NCI-H2171 treated with DMSO at 0.1 percent for 48 hours (cell line): ENCODE measurements around the gene PIWIL4.

Source experiments
- DNase-seq: peaks from one replicate; lab custom pipeline; 2025; lab: John Stamatoyannopoulos, UW

PIWIL4 gene

DNA sequence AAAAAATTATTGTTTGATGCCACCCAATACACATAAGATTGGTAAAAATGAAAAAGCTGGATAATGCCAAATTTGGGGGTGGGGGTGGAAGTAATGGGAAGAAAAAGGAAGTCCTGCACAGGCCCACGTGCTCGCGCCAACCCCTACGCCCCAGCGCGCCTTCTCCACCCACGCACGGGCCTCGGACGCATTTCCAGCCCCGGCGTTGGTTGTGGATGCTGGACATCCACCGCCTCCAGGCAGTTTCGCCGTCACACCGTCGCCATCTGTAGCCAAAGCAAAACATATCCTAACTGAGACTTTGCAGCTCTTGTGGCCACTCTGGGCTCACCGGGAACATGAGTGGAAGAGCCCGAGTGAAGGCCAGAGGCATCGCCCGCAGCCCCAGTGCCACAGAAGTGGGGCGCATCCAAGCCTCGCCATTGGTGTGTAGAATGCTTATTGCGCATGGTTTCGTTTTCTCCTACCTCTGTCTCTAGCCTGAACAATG lies at the start of gene PIWIL4:
TSS of gene PIWIL4 (plus strand) at position 188 of the 490 bp plus-strand sequence. CDS start at position 339, 151 bp downstream.
- DNase-seq: no peak

DNA sequence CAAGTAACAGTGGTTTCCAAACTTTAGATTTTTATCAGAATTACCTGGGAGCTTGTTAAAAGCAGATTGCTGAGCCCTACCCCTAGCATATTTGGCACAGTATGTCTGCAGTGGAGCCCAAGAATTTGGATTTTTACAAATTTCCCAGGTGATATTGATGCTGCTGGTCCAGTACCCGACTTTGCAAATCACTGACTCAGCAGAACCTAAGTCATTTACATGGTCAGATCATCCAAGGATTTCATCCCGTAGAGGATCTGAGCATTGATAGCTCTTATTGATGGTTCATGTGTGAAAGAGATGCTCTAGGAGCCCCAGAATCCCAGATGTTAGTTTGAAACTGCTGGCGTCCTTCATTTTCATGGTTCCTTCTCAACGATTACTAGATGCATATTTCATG lies 48.9 kb upstream of the PIWIL4 start:
- DNase-seq: no peak

DNA sequence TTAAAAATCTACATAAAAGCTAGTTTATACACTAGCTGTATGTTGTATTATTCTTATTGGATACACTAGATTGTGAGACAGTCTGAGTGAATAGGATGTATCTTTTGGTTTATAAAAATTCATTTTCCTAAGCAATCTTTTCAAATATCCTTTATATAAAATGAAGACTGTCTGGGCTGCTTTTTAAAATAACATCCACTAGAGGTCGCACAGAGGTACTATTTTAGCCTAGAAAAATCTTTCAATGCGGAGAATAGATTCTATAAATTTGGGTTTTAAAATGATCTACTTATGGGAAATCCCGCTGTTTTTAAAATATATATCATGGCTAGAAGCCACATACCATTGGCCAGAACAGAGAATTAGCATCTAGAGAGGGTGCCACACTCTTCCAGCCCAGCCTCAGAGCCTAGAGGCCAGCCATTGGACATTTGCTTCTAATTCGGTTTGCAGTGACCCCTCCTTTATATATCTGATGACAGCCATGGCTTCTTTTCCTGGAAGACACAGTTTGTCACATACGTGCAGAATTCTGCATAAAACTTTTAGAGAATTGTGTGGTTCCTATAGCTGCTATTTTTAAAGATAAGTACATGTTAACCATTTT lies 47.6 kb upstream of the PIWIL4 start:
- peak; percentile 49 for DNase-seq

DNA sequence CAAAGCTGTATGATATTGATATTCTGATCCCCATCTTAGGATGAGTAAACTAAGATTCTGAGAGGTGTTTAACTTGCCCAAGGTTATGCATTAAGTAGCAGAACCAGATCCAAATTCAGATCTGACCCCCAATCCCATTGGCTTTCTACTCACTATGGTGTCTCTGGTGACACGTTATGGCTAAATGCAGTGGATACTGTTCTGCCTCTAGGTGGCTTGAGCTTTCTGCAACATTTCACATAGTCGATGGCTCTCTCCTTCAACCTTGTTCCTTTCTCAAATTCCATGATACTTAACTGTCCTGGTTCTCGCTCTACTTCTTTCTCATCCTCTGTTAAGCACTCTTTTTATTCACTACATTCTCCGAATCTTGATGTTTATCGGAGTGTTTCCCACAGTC lies 45.5 kb upstream of the PIWIL4 start:
- DNase-seq: no peak

DNA sequence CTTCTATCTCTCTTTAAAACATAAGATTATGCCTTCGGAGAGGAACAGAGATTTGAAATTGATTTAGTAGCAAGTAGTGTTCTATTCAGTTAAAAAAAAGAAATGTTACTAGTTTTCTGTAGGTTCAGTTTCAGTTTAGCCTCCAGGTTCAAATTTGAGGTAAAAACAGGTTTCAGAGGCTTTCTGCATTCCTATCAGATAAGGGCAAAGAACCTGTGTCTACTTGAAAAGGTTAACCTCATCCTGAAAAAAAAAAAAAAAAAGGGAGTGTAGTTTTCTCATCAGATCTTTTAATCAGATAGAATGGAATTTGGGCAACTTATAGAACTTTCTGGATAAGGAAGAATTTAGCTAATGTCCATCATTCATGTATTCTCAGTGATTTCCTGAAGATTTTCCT lies 42.8 kb upstream of the PIWIL4 start:
- DNase-seq: no peak

DNA sequence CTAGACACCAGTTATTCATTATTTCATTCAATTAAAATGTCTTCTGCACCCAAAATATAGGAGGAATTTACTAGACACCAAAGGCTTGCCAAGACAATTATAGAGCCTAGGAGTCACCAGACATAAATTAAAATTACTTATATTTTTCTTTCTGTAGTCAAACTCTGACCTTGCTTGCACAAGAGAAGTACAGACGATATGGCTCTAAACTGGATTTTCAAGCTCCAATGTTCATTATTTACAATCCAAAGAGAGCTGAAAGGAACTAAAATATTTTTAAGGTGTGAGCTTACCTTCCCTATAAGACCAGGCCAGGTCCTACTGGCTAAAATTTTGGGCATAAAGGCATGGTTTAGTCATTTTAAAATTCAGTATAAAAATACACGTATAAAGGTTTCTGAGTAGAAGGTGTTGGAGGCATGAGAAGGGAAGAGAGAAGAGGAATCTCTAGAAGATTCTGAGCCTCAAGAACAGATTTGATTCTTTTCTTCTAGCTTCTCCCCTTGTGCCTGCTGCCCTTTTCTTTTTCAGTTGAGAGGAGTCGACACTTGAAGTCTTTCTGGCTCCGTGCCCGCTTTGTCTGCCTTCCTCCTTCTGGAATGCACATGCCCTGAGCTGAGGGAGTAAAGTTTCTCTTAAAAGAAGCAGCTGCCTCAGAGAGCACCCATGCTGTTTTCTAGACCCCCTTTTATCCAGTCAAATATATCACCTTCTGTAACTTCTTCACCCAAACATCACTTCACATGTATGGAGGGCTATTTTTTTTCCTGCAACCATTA lies 41.4 kb upstream of the PIWIL4 start:
- DNase-seq: peak; percentile 77

DNA sequence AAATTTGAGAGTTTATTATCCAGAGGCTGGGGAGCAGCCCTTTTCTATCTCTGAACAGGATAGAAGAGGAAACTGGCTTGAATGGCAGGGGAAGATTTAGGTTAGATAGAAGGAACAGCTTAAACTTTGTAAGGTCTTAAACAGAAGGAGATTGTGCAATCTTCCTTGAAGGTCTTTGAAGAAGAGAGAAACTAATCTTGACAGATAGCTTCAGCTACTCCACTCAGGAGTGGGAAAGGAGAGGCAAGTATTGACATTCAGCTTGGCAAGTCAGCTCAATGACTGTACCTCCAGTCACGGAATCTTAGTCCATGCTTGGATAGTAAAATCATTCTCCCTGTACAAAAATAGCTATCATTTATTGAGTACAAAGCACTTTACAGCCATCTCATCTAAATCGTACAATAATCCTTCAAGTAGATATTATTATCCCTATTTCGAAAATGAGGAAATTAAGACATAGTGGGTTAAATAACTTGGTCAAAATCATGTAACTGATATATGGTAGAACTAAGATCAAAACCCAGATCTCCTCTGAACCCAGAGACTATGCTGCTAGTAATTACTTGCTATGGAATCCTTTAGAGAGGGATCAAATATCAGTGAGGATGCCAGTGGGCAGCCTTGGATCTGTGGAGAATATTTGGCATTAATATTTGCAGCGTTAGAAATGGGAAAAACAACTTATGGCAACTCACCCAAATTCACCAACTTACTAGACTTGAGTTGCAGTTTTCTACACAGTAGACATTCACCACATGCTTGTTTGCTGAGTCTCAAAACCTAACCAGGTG lies 40.3 kb upstream of the PIWIL4 start:
- DNase-seq: no peak

DNA sequence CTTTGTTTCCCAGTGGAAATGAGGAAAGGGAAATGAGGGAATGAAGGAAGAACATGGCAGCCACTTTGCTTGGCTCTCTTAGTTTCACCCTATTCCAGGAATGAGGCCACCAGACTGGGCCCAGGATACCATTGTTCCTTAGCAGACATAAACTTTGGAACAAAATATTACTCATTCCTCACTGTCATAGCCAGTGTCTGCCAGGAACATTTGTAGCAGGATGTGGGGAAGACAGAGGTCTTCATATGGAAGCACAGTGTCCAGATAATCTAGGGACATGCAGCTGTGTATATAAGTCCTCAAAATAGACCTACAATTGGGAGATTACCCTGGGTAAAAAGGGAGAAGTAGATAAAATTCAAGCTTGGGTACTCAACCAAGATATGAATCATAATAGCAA lies 38.6 kb upstream of the PIWIL4 start:
- no peak for DNase-seq

DNA sequence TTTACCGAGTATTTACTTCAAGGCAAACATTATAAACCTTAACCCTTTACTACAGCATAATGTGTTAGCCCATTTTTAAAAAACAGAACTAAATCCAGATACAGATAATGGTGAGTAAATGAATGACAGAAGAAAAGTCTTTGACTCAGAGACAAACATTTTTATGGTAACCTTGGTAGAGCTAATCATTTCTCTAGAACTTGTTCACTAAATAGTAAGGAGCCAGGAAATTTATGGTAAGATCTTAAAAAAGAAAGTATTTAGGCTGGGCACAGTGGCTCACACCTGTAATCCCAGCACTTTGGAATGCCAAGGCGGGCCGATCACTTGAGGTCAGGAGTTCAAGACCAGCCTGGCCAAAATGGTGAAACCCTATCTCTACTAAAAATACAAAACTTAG lies 35.0 kb upstream of the PIWIL4 start:
- DNase-seq: no peak

DNA sequence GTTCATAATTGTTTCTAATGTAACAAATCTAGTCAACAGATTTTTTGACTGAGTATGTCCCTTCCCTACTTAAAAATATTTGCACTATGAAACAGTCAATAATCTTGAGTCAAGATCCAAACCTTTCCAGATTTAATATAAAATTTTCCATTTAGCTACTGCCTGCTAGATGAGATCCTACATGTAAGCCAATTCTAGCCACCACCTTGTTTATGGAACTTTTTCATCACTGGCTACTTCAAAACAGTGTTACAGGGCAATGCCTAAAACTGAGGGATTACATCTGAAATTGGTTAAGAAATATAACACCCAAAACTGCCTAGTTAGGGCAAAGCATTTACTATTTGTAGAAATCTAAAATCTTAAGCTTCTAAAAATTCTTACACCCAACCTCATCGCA lies 34.0 kb upstream of the PIWIL4 start:
- DNase-seq: no peak

DNA sequence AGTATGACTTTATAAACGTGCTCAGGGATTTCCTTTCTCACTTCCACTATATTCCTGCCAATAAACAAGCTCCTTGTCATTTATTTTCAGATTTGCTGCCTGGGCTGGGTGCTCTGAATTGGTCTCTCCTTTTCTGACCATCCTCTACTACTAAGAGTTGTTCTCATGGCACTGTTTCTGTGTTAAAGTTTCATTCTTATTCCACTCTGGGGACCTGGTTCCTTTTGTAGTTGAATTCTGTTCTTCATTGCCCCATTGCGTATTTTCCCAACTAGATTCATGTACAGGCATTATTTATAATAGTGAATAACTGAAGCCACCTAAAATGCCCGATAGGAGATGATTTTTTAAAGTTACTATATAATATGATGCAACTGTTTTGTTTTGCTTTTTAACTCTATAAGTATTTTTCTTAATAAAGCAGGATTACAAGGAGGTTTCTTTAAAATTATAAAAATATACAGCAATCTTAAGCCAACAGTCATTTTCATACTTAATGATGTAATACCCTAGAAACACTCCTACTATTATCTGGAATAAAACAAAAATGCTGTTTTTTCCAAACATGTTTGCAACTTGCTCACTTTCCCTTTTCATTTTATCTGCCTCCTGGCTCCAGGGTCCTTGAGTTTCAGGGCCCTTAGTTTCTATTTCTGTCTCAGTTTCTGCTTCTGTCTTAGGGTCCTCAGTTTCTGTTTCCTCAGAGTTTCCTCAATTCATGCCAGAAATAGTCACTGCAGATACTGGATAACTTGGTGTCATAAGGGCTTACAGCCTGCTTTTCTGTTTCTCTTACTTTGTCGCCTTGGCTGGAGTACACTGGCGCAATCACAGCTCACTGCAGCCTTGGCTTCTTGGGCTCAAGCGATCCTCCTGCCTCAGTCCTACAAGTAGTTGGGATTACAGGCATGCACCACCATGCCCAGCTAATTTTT lies 33.2 kb upstream of the PIWIL4 start:
- DNase-seq: no peak

DNA sequence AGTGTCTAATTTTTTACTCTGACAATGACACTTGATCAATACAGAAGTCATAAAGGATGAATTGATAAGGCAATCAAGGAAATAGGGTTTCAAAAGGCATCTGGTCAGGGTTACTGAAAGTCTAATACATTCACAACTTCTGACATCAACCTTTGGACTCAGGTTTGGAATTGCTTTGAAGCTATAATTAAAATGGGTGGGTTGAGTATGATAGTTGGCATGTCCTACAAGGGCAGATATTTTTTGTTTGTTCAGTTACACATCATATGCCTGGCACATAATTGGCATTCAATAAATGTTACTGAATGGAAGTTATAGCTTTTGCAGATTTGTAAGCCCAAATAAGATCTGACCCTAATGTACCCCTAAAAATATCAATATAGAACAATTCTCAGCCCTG lies 30.8 kb upstream of the PIWIL4 start:
- DNase-seq: no peak

DNA sequence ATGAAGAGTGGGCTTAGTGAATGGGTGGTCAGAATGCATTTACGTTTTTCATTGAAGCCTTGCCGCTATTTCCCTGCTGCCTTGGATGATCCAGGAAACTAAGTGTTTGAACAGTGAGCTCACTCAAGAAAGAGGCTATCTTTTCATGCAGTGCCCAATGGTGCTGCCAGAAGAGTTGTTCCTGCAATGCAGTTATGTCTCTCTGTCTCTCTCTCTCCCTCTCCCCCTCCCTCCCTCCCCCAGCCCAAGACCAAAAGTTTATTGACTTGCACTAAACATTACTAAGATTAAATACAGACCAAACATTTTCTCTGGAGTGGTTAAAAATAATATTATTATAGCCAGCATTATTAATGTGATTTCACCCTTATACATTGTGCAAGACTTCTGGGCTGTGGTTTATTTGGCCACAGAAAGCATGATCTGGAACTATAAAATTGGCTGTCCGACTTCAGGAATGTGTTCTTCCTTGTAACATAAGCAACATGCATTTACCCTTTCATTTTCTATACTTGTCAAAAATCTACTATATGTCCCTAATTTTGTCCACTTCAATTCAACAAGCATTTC lies 30.1 kb upstream of the PIWIL4 start:
- DNase-seq: no peak

DNA sequence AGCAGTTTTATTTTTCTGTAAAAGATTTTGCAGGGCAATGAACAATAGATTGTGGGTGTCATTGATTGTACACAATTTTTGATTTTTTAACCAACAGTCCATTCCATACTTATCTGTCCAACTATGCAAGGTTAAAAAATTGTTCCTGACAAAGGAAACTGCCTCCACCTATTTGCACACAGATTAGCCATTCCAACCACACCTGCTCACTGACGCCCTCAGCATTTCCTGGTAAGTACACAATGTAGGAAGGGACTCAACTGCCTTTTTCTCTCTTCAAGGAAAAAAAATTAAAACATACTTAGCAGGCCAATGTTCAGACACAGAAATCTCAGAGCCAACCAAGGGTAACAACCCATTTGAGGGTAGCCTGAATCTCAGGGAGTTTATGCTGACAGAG lies 27.7 kb upstream of the PIWIL4 start:
- DNase-seq: no peak

DNA sequence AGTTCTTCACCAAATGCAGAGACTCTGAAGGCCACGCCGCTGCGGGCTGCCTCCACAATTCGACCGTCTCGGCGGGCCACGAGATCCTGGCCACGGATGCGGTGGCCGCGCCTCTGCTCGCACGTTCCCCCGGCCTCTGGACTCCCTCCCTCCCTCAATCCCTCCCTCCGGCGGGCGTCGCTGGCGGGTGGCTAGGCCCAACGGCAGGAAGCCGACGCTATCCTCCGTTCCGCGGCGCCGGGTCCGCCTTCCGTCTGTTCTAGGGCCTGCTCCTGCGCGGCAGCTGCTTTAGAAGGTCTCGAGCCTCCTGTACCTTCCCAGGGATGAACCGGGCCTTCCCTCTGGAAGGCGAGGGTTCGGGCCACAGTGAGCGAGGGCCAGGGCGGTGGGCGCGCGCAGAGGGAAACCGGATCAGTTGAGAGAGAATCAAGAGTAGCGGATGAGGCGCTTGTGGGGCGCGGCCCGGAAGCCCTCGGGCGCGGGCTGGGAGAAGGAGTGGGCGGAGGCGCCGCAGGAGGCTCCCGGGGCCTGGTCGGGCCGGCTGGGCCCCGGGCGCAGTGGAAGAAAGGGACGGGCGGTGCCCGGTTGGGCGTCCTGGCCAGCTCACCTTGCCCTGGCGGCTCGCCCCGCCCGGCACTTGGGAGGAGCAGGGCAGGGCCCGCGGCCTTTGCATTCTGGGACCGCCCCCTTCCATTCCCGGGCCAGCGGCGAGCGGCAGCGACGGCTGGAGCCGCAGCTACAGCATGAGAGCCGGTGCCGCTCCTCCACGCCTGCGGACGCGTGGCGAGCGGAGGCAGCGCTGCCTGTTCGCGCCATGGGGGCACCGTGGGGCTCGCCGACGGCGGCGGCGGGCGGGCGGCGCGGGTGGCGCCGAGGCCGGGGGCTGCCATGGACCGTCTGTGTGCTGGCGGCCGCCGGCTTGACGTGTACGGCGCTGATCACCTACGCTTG lies 23.2 kb upstream of the PIWIL4 start, which contains the start of gene FUT4:
TSS of gene FUT4 (plus strand) at position 227 of the 951 bp plus-strand sequence. CDS start at position 440, 213 bp downstream.
- DNase-seq: peak; percentile 77

DNA sequence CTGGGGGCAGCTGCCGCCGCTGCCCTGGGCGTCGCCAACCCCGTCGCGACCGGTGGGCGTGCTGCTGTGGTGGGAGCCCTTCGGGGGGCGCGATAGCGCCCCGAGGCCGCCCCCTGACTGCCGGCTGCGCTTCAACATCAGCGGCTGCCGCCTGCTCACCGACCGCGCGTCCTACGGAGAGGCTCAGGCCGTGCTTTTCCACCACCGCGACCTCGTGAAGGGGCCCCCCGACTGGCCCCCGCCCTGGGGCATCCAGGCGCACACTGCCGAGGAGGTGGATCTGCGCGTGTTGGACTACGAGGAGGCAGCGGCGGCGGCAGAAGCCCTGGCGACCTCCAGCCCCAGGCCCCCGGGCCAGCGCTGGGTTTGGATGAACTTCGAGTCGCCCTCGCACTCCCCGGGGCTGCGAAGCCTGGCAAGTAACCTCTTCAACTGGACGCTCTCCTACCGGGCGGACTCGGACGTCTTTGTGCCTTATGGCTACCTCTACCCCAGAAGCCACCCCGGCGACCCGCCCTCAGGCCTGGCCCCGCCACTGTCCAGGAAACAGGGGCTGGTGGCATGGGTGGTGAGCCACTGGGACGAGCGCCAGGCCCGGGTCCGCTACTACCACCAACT lies 22.4 kb upstream of the PIWIL4 start:
- no peak for DNase-seq

DNA sequence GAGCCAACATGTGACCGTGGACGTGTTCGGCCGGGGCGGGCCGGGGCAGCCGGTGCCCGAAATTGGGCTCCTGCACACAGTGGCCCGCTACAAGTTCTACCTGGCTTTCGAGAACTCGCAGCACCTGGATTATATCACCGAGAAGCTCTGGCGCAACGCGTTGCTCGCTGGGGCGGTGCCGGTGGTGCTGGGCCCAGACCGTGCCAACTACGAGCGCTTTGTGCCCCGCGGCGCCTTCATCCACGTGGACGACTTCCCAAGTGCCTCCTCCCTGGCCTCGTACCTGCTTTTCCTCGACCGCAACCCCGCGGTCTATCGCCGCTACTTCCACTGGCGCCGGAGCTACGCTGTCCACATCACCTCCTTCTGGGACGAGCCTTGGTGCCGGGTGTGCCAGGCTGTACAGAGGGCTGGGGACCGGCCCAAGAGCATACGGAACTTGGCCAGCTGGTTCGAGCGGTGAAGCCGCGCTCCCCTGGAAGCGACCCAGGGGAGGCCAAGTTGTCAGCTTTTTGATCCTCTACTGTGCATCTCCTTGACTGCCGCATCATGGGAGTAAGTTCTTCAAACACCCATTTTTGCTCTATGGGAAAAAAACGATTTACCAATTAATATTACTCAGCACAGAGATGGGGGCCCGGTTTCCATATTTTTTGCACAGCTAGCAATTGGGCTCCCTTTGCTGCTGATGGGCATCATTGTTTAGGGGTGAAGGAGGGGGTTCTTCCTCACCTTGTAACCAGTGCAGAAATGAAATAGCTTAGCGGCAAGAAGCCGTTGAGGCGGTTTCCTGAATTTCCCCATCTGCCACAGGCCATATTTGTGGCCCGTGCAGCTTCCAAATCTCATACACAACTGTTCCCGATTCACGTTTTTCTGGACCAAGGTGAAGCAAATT lies 21.7 kb upstream of the PIWIL4 start:
- DNase-seq: no peak

DNA sequence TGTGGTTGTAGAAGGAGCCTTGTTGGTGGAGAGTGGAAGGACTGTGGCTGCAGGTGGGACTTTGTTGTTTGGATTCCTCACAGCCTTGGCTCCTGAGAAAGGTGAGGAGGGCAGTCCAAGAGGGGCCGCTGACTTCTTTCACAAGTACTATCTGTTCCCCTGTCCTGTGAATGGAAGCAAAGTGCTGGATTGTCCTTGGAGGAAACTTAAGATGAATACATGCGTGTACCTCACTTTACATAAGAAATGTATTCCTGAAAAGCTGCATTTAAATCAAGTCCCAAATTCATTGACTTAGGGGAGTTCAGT lies 21.1 kb upstream of the PIWIL4 start:
- no peak for DNase-seq

DNA sequence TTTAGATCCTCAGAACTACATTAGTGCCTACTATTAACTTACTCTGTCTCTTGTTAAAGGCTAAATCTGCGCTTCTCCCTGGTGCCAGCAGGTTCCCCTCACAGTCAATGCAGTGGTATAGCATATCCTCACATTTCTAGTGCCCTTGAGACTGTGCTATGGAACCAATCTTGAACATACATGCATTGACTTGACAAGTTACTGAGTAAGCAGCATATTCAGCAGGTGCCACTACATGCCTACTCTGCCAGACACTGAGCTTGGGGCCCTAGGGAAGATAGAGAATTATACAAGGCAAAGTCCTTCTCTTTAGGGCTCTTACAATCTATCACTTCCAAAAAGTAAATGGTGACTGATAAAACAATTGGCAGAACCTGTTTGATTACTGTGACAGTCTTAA lies 20.3 kb upstream of the PIWIL4 start:
- DNase-seq: peak; percentile 14
